T-helper 17 cell (primary cell): ENCODE data around the gene ATR. TPM values are rescaled to one million over a fixed set of nuclear protein-coding genes. Genes with fewer than 3 reads are reported as not detected.

Source experiments
- ATAC-seq: fragments of 150-1000 bp; cut with Tn5 transposase; 2 replicates; pipeline ENCODE4 v1.10.0; 2021; ENCODE audit warnings: mild to moderate bottlenecking, moderate library complexity
- DNase-seq, 3 donors: peaks; one replicate each; pipeline versions ENCODE4 v3.0.0 to v3.0.0-alpha.2; 2020 to 2021
- H3K9me3 ChIP-seq: one replicate; pipeline ENCODE4 v1.7.0; 2013; ENCODE audit warnings: low read length, mild to moderate bottlenecking; ENCODE audit not compliant: control insufficient read depth, poor library complexity, severe bottlenecking
- H3K27ac Mint-ChIP-seq: one replicate; pipeline ENCODE4 v1.8.0; 2022; ENCODE audit warnings: mild to moderate bottlenecking, moderate library complexity, mixed read lengths
- H3K27me3 Mint-ChIP-seq: one replicate; pipeline ENCODE4 v1.8.0; 2022; ENCODE audit warnings: mixed read lengths
- H3K36me3 Mint-ChIP-seq: one replicate; pipeline ENCODE4 v1.8.0; 2022; ENCODE audit warnings: low read depth, mixed read lengths
- H3K4me1 Mint-ChIP-seq: one replicate; pipeline ENCODE4 v1.8.0; 2022; ENCODE audit warnings: mild to moderate bottlenecking, mixed read lengths
- H3K4me3 Mint-ChIP-seq: one replicate; pipeline ENCODE4 v1.8.0; 2022; ENCODE audit warnings: mild to moderate bottlenecking, moderate library complexity, mixed read lengths
- total RNA-seq, 4 donors: library from RNA in 2 of 4; stranded (reverse) in 2 of 4; gene quantifications; one replicate each; pipeline ENCODE4 v1.2.3 and lab custom pipeline; 2022 to 2026

Gene ATR
- total RNA-seq, 2 donors from 2014 or later: 34.0 to 35.3 TPM

GRCh38 chr3:142542054-142542453, 36.5 kb downstream of the ATR start:
- no peaks in the 10 kb centered on the region for H3K9me3 ChIP-seq
- Mint-ChIP-seq H3K27me3 (no peaks in the 10 kb centered on the region), H3K4me1 (no peaks in the 10 kb centered on the region), H3K4me3 (no peak overlapping the region), H3K27ac (peak overlapping the region; percentile 19), H3K36me3 (peaks cover 5% of the 10 kb centered on the region)
- DNase-seq: no peak
- no peak for ATAC-seq

GRCh38 chr3:142536519-142536918, 42.0 kb downstream of the ATR start:
- H3K9me3 ChIP-seq: no peaks in the 10 kb centered on the region
- no peak overlapping the region for H3K4me3 Mint-ChIP-seq
- no peaks in the 10 kb centered on the region for H3K4me1 Mint-ChIP-seq
- ATAC-seq (no peak), DNase-seq (no peak)
- peaks cover 3% of the 10 kb centered on the region for H3K36me3 Mint-ChIP-seq
- no peaks in the 10 kb centered on the region for H3K27me3 Mint-ChIP-seq
- H3K27ac Mint-ChIP-seq: no peak overlapping the region

GRCh38 chr3:142534543-142534942, 44.0 kb downstream of the ATR start:
- peaks cover 3% of the 10 kb centered on the region for H3K36me3 Mint-ChIP-seq
- ATAC-seq: no peak
- H3K4me3 Mint-ChIP-seq: no peak overlapping the region
- peaks cover 4% of the 10 kb centered on the region for H3K4me1 Mint-ChIP-seq
- H3K9me3 ChIP-seq: no peaks in the 10 kb centered on the region
- H3K27ac Mint-ChIP-seq: no peak overlapping the region
- DNase-seq: no peak
- no peaks in the 10 kb centered on the region for H3K27me3 Mint-ChIP-seq

GRCh38 chr3:142530296-142530695, 48.2 kb downstream of the ATR start:
- no peaks in the 10 kb centered on the region for H3K9me3 ChIP-seq
- Mint-ChIP-seq H3K27me3 (no peaks in the 10 kb centered on the region), H3K27ac (no peak overlapping the region), H3K36me3 (peaks cover 3% of the 10 kb centered on the region), H3K4me1 (peaks cover 4% of the 10 kb centered on the region), H3K4me3 (no peak overlapping the region)
- no peak for DNase-seq
- no peak for ATAC-seq

- H3K9me3 ChIP-seq: no peaks in the 10 kb centered on the region
- peaks cover 2% of the 10 kb centered on the region for H3K36me3 Mint-ChIP-seq
- DNase-seq: no peak
- no peaks in the 10 kb centered on the region for H3K4me1 Mint-ChIP-seq
- ATAC-seq: no peak
- H3K27me3 Mint-ChIP-seq: no peaks in the 10 kb centered on the region
- no peak overlapping the region for H3K4me3 Mint-ChIP-seq
- no peak overlapping the region for H3K27ac Mint-ChIP-seq
Observed at GRCh38 chr3:142523921-142524566, 54.5 kb downstream of the ATR start.

- no peaks in the 10 kb centered on the region for H3K9me3 ChIP-seq
- DNase-seq (no peak), ATAC-seq (peak; percentile 54)
- Mint-ChIP-seq H3K4me1 (peaks cover 9% of the 10 kb centered on the region), H3K4me3 (peak overlapping the region; percentile 84), H3K36me3 (peaks cover 13% of the 10 kb centered on the region), H3K27me3 (no peaks in the 10 kb centered on the region), H3K27ac (peak overlapping the region; percentile 91)
Observed at GRCh38 chr3:142509079-142509478, 69.5 kb downstream of the ATR start.

GRCh38 chr3:142507241-142507640, 71.3 kb downstream of the ATR start:
- Mint-ChIP-seq H3K4me3 (no peak overlapping the region), H3K27ac (peak overlapping the region; percentile 5), H3K4me1 (peaks cover 9% of the 10 kb centered on the region), H3K36me3 (peaks cover 13% of the 10 kb centered on the region), H3K27me3 (no peaks in the 10 kb centered on the region)
- DNase-seq: no peak
- ATAC-seq: no peak
- H3K9me3 ChIP-seq: no peaks in the 10 kb centered on the region

- Mint-ChIP-seq H3K36me3 (peaks cover 15% of the 10 kb centered on the region), H3K4me3 (no peak overlapping the region), H3K4me1 (peaks cover 7% of the 10 kb centered on the region), H3K27me3 (no peaks in the 10 kb centered on the region), H3K27ac (no peak overlapping the region)
- no peaks in the 10 kb centered on the region for H3K9me3 ChIP-seq
- no peak for DNase-seq
- no peak for ATAC-seq
Observed at GRCh38 chr3:142502187-142502985, 76.1 kb downstream of the ATR start.

GRCh38 chr3:142501004-142501926, 77.3 kb downstream of the ATR start:
- ATAC-seq: no peak
- H3K4me1 Mint-ChIP-seq: peaks cover 3% of the 10 kb centered on the region
- H3K36me3 Mint-ChIP-seq: peaks cover 12% of the 10 kb centered on the region

GRCh38 chr3:142500211-142500610, 78.3 kb downstream of the ATR start:
- Mint-ChIP-seq H3K36me3 (peaks cover 6% of the 10 kb centered on the region), H3K4me3 (no peak overlapping the region), H3K4me1 (peaks cover 3% of the 10 kb centered on the region), H3K27ac (no peak overlapping the region), H3K27me3 (no peaks in the 10 kb centered on the region)
- no peak for ATAC-seq
- no peaks in the 10 kb centered on the region for H3K9me3 ChIP-seq
- no peak for DNase-seq

More at GRCh38 chr3:142501004-142501926, 77.3 kb downstream of the ATR start:
- H3K4me3 Mint-ChIP-seq: no peak overlapping the region
- no peak overlapping the region for H3K27ac Mint-ChIP-seq
- DNase-seq: no peak
- H3K9me3 ChIP-seq: no peaks in the 10 kb centered on the region
- H3K27me3 Mint-ChIP-seq: no peaks in the 10 kb centered on the region

GRCh38 chr3:142498397-142499180, 79.9 kb downstream of the ATR start:
- H3K36me3 Mint-ChIP-seq: peaks cover 15% of the 10 kb centered on the region
- no peak for ATAC-seq

GRCh38 chr3:142497729-142498128, 80.8 kb downstream of the ATR start:
- ATAC-seq (no peak), DNase-seq (no peak)
- Mint-ChIP-seq H3K36me3 (peaks cover 15% of the 10 kb centered on the region), H3K4me1 (peaks cover 10% of the 10 kb centered on the region), H3K27me3 (no peaks in the 10 kb centered on the region), H3K27ac (no peak overlapping the region), H3K4me3 (no peak overlapping the region)
- no peaks in the 10 kb centered on the region for H3K9me3 ChIP-seq

More at GRCh38 chr3:142498397-142499180, 79.9 kb downstream of the ATR start:
- no peaks in the 10 kb centered on the region for H3K27me3 Mint-ChIP-seq
- H3K4me1 Mint-ChIP-seq: peaks cover 10% of the 10 kb centered on the region
- DNase-seq: no peak
- H3K4me3 Mint-ChIP-seq: no peak overlapping the region
- no peaks in the 10 kb centered on the region for H3K9me3 ChIP-seq
- H3K27ac Mint-ChIP-seq: no peak overlapping the region
